CD4-positive, alpha-beta T cell (primary cell): ENCODE results near the gene TFPI. TPM values are rescaled to one million over a fixed set of nuclear protein-coding genes. Genes with fewer than 3 reads are reported as not detected.

Experiments used
- ATAC-seq: fragments of 200-7000 bp; cut with Tn5 transposase; one replicate; pipeline ENCODE4 v1.10.0; 2022; ENCODE audit warnings: mild to moderate bottlenecking; ENCODE audit not compliant: poor library complexity
- CTCF ChIA-PET: fragments of 350-600 bp; sonication (Branson Sonifier 250); formaldehyde crosslinking; loops from one replicate; lab custom pipeline; 2021; ENCODE audit warnings: antibody characterized with exemption, inconsistent platforms; lab: Charles Lee
- POLR2A ChIA-PET: fragments of 350-600 bp; sonication (Branson Sonifier 250); formaldehyde crosslinking; loops from one replicate; lab custom pipeline; 2021; ENCODE audit warnings: antibody characterized with exemption, inconsistent platforms; lab: Charles Lee
- DNase-seq, 14 experiments: peaks; one replicate each; pipeline ENCODE4 v3.0.0-alpha.2; 2013 to 2020; ENCODE audit warnings: mixed read lengths in 2 of 14
- H3K27ac ChIP-seq, 2 donors: one replicate each; pipeline versions ENCODE4 v1.5.1 to v1.7.0; 2013; ENCODE audit warnings: low read length in 2 of 2, low read depth in 1 of 2, mild to moderate bottlenecking in 1 of 2
- H3K27me3 ChIP-seq, 2 experiments: 1 replicate in 1 of 2; 2 replicates in 1 of 2; pipeline versions ENCODE4 v1.6.1 to v1.7.0; 2013; ENCODE audit warnings: low read length in 2 of 2, control low read depth in 1 of 2, mild to moderate bottlenecking in 1 of 2, moderate library complexity in 1 of 2; ENCODE audit not compliant: insufficient read depth in 2 of 2, control insufficient read depth in 1 of 2
- H3K36me3 ChIP-seq: one replicate; pipeline ENCODE4 v1.6.1; 2013; ENCODE audit warnings: low read length, control low read depth; ENCODE audit not compliant: insufficient read depth
- H3K4me1 ChIP-seq: one replicate; pipeline ENCODE4 v1.6.1; 2013; ENCODE audit warnings: low read length, control low read depth; ENCODE audit not compliant: insufficient read depth
- H3K4me3 ChIP-seq: one replicate; pipeline ENCODE4 v1.5.1; 2013; ENCODE audit warnings: mild to moderate bottlenecking, low read length, moderate library complexity
- H3K9me3 ChIP-seq, 2 experiments: 1 replicate in 1 of 2; 2 replicates in 1 of 2; pipeline versions ENCODE4 v1.6.1 to v1.7.0; 2013; ENCODE audit warnings: low read length in 2 of 2, mild to moderate bottlenecking in 2 of 2, control low read depth in 1 of 2, moderate library complexity in 1 of 2; ENCODE audit not compliant: control insufficient read depth in 1 of 2, insufficient read depth in 1 of 2
- H3K27ac Mint-ChIP-seq: one replicate; pipeline ENCODE4 v1.8.0; 2020; ENCODE audit warnings: mixed read lengths
- H3K27me3 Mint-ChIP-seq: one replicate; pipeline ENCODE4 v1.8.0; 2021; ENCODE audit warnings: mixed read lengths
- H3K36me3 Mint-ChIP-seq: one replicate; pipeline ENCODE4 v1.8.0; 2021; ENCODE audit warnings: low read depth, mixed read lengths
- H3K4me1 Mint-ChIP-seq: one replicate; pipeline ENCODE4 v1.8.0; 2021; ENCODE audit warnings: low read depth, mixed read lengths
- H3K4me3 Mint-ChIP-seq: one replicate; pipeline ENCODE4 v1.8.0; 2020; ENCODE audit warnings: mild to moderate bottlenecking, mixed read lengths
- H3K9me3 Mint-ChIP-seq: one replicate; pipeline ENCODE4 v1.8.0; 2020; ENCODE audit warnings: mixed read lengths
- CTCF ChIP-seq: fragments of 200-600 bp; IDR thresholded peaks from one replicate; pipeline ENCODE4 v1.8.0; 2022; ENCODE audit warnings: antibody characterized with exemption, mild to moderate bottlenecking
- intact Hi-C, 2 experiments: fragments of 100-400 bp; cut with DNase I in 1 of 2; cut with micrococcal nuclease in 1 of 2; formaldehyde crosslinking; loops; one replicate each; pipeline versions ENCODE4 v1.15.1 to v1.9.0; 2023 to 2025; cut with DNase I, micrococcal nuclease
- total RNA-seq, 174 experiments: library from RNA in 2 of 174; stranded (reverse) in 2 of 174; gene quantifications; one replicate each; pipeline ENCODE4 v1.2.3 and lab custom pipeline; 2021 to 2026

The TFPI gene
- total RNA-seq, 2 experiments from 2014 or later: 0.17 TPM; not detected in 1

GRCh38 chr2:187483537-187483936 lies 70.7 kb downstream of the TFPI start:
- Mint-ChIP-seq H3K9me3 (no peaks in the 10 kb centered on the region), H3K4me3 (no peak overlapping the region), H3K36me3 (no peaks in the 10 kb centered on the region), H3K27ac (no peak overlapping the region), H3K4me1 (no peaks in the 10 kb centered on the region), H3K27me3 (no peaks in the 10 kb centered on the region)
- POLR2A ChIA-PET: no interaction called here
- no peak for ATAC-seq
- no peak for DNase-seq
- intact Hi-C loops: no loop called here
- no peaks in the 10 kb centered on the region for H3K4me1 ChIP-seq
- no peak overlapping the region for H3K4me3 ChIP-seq
- H3K36me3 ChIP-seq: no peaks in the 10 kb centered on the region
- no peaks in the 10 kb centered on the region for H3K27me3 ChIP-seq
- no peaks in the 10 kb centered on the region for H3K9me3 ChIP-seq
- TF ChIP-seq CTCF: no peak
- H3K27ac ChIP-seq: no peak overlapping the region
- CTCF ChIA-PET: no interaction called here

GRCh38 chr2:187482796-187483195 lies 71.4 kb downstream of the TFPI start:
- Histone ChIP-seq H3K27ac (no peak overlapping the region), H3K4me3 (no peak overlapping the region), H3K4me1 (no peaks in the 10 kb centered on the region), H3K36me3 (no peaks in the 10 kb centered on the region), H3K9me3 (no peaks in the 10 kb centered on the region), H3K27me3 (no peaks in the 10 kb centered on the region)
- Mint-ChIP-seq H3K36me3 (no peaks in the 10 kb centered on the region), H3K4me1 (no peaks in the 10 kb centered on the region), H3K9me3 (no peaks in the 10 kb centered on the region), H3K27me3 (no peaks in the 10 kb centered on the region), H3K27ac (no peak overlapping the region), H3K4me3 (no peak overlapping the region)
- DNase-seq (no peak), ATAC-seq (no peak)
- CTCF ChIA-PET: no interaction called here
- POLR2A ChIA-PET: no interaction called here
- intact Hi-C loops: no loop called here
- TF ChIP-seq CTCF: no peak

- H3K4me1 Mint-ChIP-seq: no peaks in the 10 kb centered on the region
- no peak overlapping the region for H3K27ac Mint-ChIP-seq
- no peaks in the 10 kb centered on the region for H3K36me3 Mint-ChIP-seq
- Histone ChIP-seq H3K27me3 (no peaks in the 10 kb centered on the region), H3K4me3 (no peak overlapping the region), H3K9me3 (no peaks in the 10 kb centered on the region), H3K4me1 (no peaks in the 10 kb centered on the region), H3K27ac (no peak overlapping the region), H3K36me3 (no peaks in the 10 kb centered on the region)
- H3K27me3 Mint-ChIP-seq: no peaks in the 10 kb centered on the region
- ChIA-PET CTCF (no interaction called here), POLR2A (no interaction called here)
- DNase-seq (no peak), ATAC-seq (no peak)
- intact Hi-C loops: no loop called here
- TF ChIP-seq CTCF: no peak
- no peaks in the 10 kb centered on the region for H3K9me3 Mint-ChIP-seq
- H3K4me3 Mint-ChIP-seq: no peak overlapping the region
Measured at GRCh38 chr2:187481543-187481942, 72.7 kb downstream of the TFPI start.
